Hepatocyte (in vitro differentiated cells): ENCODE data around the gene LATS1.

Source experiments
- EZH2 ChIP-seq: fragments of 200-600 bp; sonication (generic); IDR thresholded peaks from 2 replicates; pipeline ENCODE4 v1.6.1; 2016; ENCODE audit warnings: antibody characterized with exemption, mild to moderate bottlenecking, borderline replicate concordance
- TF ChIP-seq, protein P1 (sequence below): fragments of 200-600 bp; sonication (generic); IDR thresholded peaks from 2 replicates; pipeline ENCODE4 v1.5.1; 2016; ENCODE audit warnings: antibody characterized with exemption, mild to moderate bottlenecking; ENCODE audit not compliant: poor library complexity

GRCh38 chr6:149750136-149750609 is 32.3 kb upstream of the LATS1 start:
- TF ChIP-seq, protein P1, sequence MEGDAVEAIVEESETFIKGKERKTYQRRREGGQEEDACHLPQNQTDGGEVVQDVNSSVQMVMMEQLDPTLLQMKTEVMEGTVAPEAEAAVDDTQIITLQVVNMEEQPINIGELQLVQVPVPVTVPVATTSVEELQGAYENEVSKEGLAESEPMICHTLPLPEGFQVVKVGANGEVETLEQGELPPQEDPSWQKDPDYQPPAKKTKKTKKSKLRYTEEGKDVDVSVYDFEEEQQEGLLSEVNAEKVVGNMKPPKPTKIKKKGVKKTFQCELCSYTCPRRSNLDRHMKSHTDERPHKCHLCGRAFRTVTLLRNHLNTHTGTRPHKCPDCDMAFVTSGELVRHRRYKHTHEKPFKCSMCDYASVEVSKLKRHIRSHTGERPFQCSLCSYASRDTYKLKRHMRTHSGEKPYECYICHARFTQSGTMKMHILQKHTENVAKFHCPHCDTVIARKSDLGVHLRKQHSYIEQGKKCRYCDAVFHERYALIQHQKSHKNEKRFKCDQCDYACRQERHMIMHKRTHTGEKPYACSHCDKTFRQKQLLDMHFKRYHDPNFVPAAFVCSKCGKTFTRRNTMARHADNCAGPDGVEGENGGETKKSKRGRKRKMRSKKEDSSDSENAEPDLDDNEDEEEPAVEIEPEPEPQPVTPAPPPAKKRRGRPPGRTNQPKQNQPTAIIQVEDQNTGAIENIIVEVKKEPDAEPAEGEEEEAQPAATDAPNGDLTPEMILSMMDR, result no peak
- TF ChIP-seq EZH2, result no peak
